BJ (cell line): ENCODE results near the gene SS18. TPM values are rescaled to one million over a fixed set of nuclear protein-coding genes. Genes with fewer than 3 reads are reported as not detected.

ENCODE experiments used
- CTCF ChIA-PET: fragments of 350-600 bp; formaldehyde crosslinking; extraction: SDS; loops from one replicate; lab custom pipeline; 2021; ENCODE audit warnings: antibody characterized with exemption, inconsistent platforms; lab: Yijun Ruan, JAX
- POLR2A ChIA-PET: fragments of 300-600 bp; sonication (Branson Sonifier 250); formaldehyde crosslinking; extraction: SDS; loops from one replicate; lab custom pipeline; 2021; ENCODE audit warnings: antibody characterized with exemption; lab: Charles Lee
- DNase-seq: peaks from one replicate; pipeline ENCODE4 v3.0.0-alpha.2; 2011; ENCODE audit warnings: low read depth
- H3K27me3 ChIP-seq: 2 replicates; pipeline ENCODE4 v1.6.0; 2011; ENCODE audit warnings: low read length; ENCODE audit not compliant: control insufficient read depth, insufficient read depth
- H3K36me3 ChIP-seq: 2 replicates; pipeline ENCODE4 v1.5.1; 2011; ENCODE audit warnings: low read length; ENCODE audit not compliant: control insufficient read depth, insufficient read depth
- H3K4me3 ChIP-seq: 2 replicates; pipeline ENCODE4 v1.5.1; 2011; ENCODE audit warnings: low read depth, mild to moderate bottlenecking, control low read depth, low read length
- CTCF ChIP-seq: IDR thresholded peaks from 2 replicates; pipeline ENCODE4 v1.5.1; 2011; ENCODE audit warnings: low read depth, mild to moderate bottlenecking, control low read depth, inconsistent platforms, low read length, moderate library complexity; ENCODE audit not compliant: insufficient read depth
- polyA plus RNA-seq: library from polyadenylated mRNA; depleted of rRNA; stranded (reverse); fragments of >200 nt; gene quantifications from 2 replicates; pipeline ENCODE4 v1.2.3, GENCODE V29; 2011

SS18 gene
- polyA plus RNA-seq, 1 experiment, result 163 TPM

- CTCF ChIA-PET, result no interaction called here
- DNase-seq, result no peak
- H3K36me3 ChIP-seq, result no peaks in the 10 kb centered on the region
- no peak overlapping the region for H3K4me3 ChIP-seq
- POLR2A ChIA-PET, result no interaction called here
- no peak for TF ChIP-seq CTCF
- H3K27me3 ChIP-seq, result no peaks in the 10 kb centered on the region
These were observed 84.5 kb downstream of the SS18 start for GRCh38 chr18:26005950-26006349.

GRCh38 chr18:26004832-26005231, 85.6 kb downstream of the SS18 start:
- DNase-seq, result no peak
- TF ChIP-seq CTCF, result no peak
- ChIA-PET CTCF (no interaction called here), POLR2A (no interaction called here)
- Histone ChIP-seq H3K36me3 (no peaks in the 10 kb centered on the region), H3K4me3 (no peak overlapping the region), H3K27me3 (no peaks in the 10 kb centered on the region)

GRCh38 chr18:26003817-26004216, 86.6 kb downstream of the SS18 start:
- no peak for TF ChIP-seq CTCF
- no peaks in the 10 kb centered on the region for H3K36me3 ChIP-seq
- POLR2A ChIA-PET, result no interaction called here
- H3K4me3 ChIP-seq, result no peak overlapping the region
- H3K27me3 ChIP-seq, result no peaks in the 10 kb centered on the region
- CTCF ChIA-PET, result no interaction called here
- no peak for DNase-seq

- Histone ChIP-seq H3K27me3 (no peaks in the 10 kb centered on the region), H3K36me3 (no peaks in the 10 kb centered on the region), H3K4me3 (no peak overlapping the region)
- DNase-seq, result no peak
- TF ChIP-seq CTCF, result no peak
- ChIA-PET CTCF (no interaction called here), POLR2A (no interaction called here)
These were observed 87.1 kb downstream of the SS18 start for GRCh38 chr18:26003356-26003755.

GRCh38 chr18:26002375-26002910, 88.0 kb downstream of the SS18 start:
- Histone ChIP-seq H3K36me3 (no peaks in the 10 kb centered on the region), H3K4me3 (no peak overlapping the region), H3K27me3 (no peaks in the 10 kb centered on the region)
- ChIA-PET POLR2A (no interaction called here), CTCF (no interaction called here)
- DNase-seq, result no peak
- no peak for TF ChIP-seq CTCF
